ENCODE data around the gene FRK. TPM values are rescaled to one million over a fixed set of nuclear protein-coding genes. Genes with fewer than 3 reads are reported as not detected.
"Not testable (repeated sequence)": the region's sequence is repeated elsewhere in the genome, so short reads cannot be mapped to it uniquely, and the experiment has no call there.

Gene FRK
- polyA plus RNA-seq, 1 donor (not counting 4 experiments of a cell fraction or from before 2014, with no cell fraction given) = 2.4 TPM

- TF ChIP-seq CTCF (optimal IDR thresholded peaks at IDR 0.05 in 1 of 3, IDR thresholded peaks at IDR 0.05 in 1 of 3, conservative IDR thresholded peaks at IDR 0.05 in 1 of 3; ENCODE audit: extremely low read depth in 1 of 3, insufficient read depth in 2 of 3, low read length in 3 of 3) = no peak
- TF ChIP-seq EZH2 (IDR thresholded peaks at IDR 0.05; ENCODE audit: low read length) = no peak
- H3K79me2 ChIP-seq (ENCODE audit: control insufficient read depth, insufficient read depth, low read length) = no peaks in the 10 kb centered on the region
- FAIRE-seq (no peak), DNase-seq (ENCODE audit: low read depth, low spot score) (no peak)
- dilution Hi-C loops (cut with MboI; ENCODE audit: extremely low pct_ligation_motif_present, low sequenced_read_pairs) = no loop called here
- H3K4me2 ChIP-seq (ENCODE audit: control insufficient read depth, extremely low read depth, insufficient read depth, low read depth, low read length) = no peak overlapping the region
- no peaks in the 10 kb centered on the region for H4K20me1 ChIP-seq (ENCODE audit: control insufficient read depth, extremely low read depth, insufficient read depth, low read length)
- H3K27me3 ChIP-seq (ENCODE audit: control insufficient read depth, extremely low read depth, insufficient read depth, low read length) = no peaks in the 10 kb centered on the region
- H3K4me1 ChIP-seq (ENCODE audit: control insufficient read depth, extremely low read depth, insufficient read depth, low read length) = no peaks in the 10 kb centered on the region
- H2AFZ ChIP-seq (ENCODE audit: control insufficient read depth, low read length) = no peak overlapping the region
- no peak overlapping the region for H3K27ac ChIP-seq (ENCODE audit: control insufficient read depth, insufficient read depth, low read length)
- no peak overlapping the region for H3K9ac ChIP-seq (ENCODE audit: control insufficient read depth, extremely low read depth, insufficient read depth, low read length)
- H3K9me3 ChIP-seq (ENCODE audit: control insufficient read depth, low read depth, low read length) = no peaks in the 10 kb centered on the region
- H3K36me3 ChIP-seq (ENCODE audit: control insufficient read depth in 2 of 2, extremely low read depth in 1 of 2, insufficient read depth in 2 of 2, low read length in 2 of 2) = no peaks in the 10 kb centered on the region
- no peak overlapping the region for H3K4me3 ChIP-seq (ENCODE audit: control insufficient read depth in 2 of 3, extremely low read depth in 1 of 3, insufficient read depth in 2 of 3, low read depth in 1 of 3, low read length in 3 of 3)
- no peaks in the 10 kb centered on the region for H3K9me1 ChIP-seq (ENCODE audit: control insufficient read depth, extremely low read depth, insufficient read depth, low read length)
These were observed 114.9 kb downstream of the FRK start for GRCh38 chr6:115945812-115946211.

- Histone ChIP-seq H3K4me1 (ENCODE audit: control insufficient read depth, extremely low read depth, insufficient read depth, low read length) (no peaks in the 10 kb centered on the region), H3K9me1 (ENCODE audit: control insufficient read depth, extremely low read depth, insufficient read depth, low read length) (no peaks in the 10 kb centered on the region), H4K20me1 (ENCODE audit: control insufficient read depth, extremely low read depth, insufficient read depth, low read length) (no peaks in the 10 kb centered on the region), H3K27me3 (ENCODE audit: control insufficient read depth, extremely low read depth, insufficient read depth, low read length) (no peaks in the 10 kb centered on the region), H3K9ac (ENCODE audit: control insufficient read depth, extremely low read depth, insufficient read depth, low read length) (no peak overlapping the region), H3K9me3 (ENCODE audit: control insufficient read depth, low read depth, low read length) (no peaks in the 10 kb centered on the region), H3K79me2 (ENCODE audit: control insufficient read depth, insufficient read depth, low read length) (no peaks in the 10 kb centered on the region), H3K4me2 (ENCODE audit: control insufficient read depth, extremely low read depth, insufficient read depth, low read depth, low read length) (no peak overlapping the region), H3K27ac (ENCODE audit: control insufficient read depth, insufficient read depth, low read length) (no peak overlapping the region), H3K36me3 (ENCODE audit: control insufficient read depth in 2 of 2, extremely low read depth in 1 of 2, insufficient read depth in 2 of 2, low read length in 2 of 2) (no peaks in the 10 kb centered on the region), H2AFZ (ENCODE audit: control insufficient read depth, low read length) (no peak overlapping the region), H3K4me3 (ENCODE audit: control insufficient read depth in 2 of 3, extremely low read depth in 1 of 3, insufficient read depth in 2 of 3, low read depth in 1 of 3, low read length in 3 of 3) (no peak overlapping the region)
- dilution Hi-C loops (cut with MboI; ENCODE audit: extremely low pct_ligation_motif_present, low sequenced_read_pairs) = no loop called here
- TF ChIP-seq CTCF (optimal IDR thresholded peaks at IDR 0.05 in 1 of 3, IDR thresholded peaks at IDR 0.05 in 1 of 3, conservative IDR thresholded peaks at IDR 0.05 in 1 of 3; ENCODE audit: extremely low read depth in 1 of 3, insufficient read depth in 2 of 3, low read length in 3 of 3) = no peak
- TF ChIP-seq EZH2 (IDR thresholded peaks at IDR 0.05; ENCODE audit: low read length) = no peak
- DNase-seq (ENCODE audit: low read depth, low spot score) (no peak), FAIRE-seq (no peak)
These were observed 115.4 kb downstream of the FRK start for GRCh38 chr6:115945306-115945705.

GRCh38 chr6:115944829-115945228 lies 115.9 kb downstream of the FRK start:
- dilution Hi-C loops (cut with MboI; ENCODE audit: extremely low pct_ligation_motif_present, low sequenced_read_pairs); H3K27ac ChIP-seq (ENCODE audit: control insufficient read depth, insufficient read depth, low read length); H3K36me3 ChIP-seq (ENCODE audit: control insufficient read depth in 2 of 2, extremely low read depth in 1 of 2, insufficient read depth in 2 of 2, low read length in 2 of 2); H3K4me2 ChIP-seq (ENCODE audit: control insufficient read depth, extremely low read depth, insufficient read depth, low read depth, low read length); H3K4me3 ChIP-seq (ENCODE audit: control insufficient read depth in 2 of 3, extremely low read depth in 1 of 3, insufficient read depth in 2 of 3, low read depth in 1 of 3, low read length in 3 of 3); H3K27me3 ChIP-seq (ENCODE audit: control insufficient read depth, extremely low read depth, insufficient read depth, low read length); H4K20me1 ChIP-seq (ENCODE audit: control insufficient read depth, extremely low read depth, insufficient read depth, low read length); FAIRE-seq; H3K4me1 ChIP-seq (ENCODE audit: control insufficient read depth, extremely low read depth, insufficient read depth, low read length); H3K9me3 ChIP-seq (ENCODE audit: control insufficient read depth, low read depth, low read length); H3K9me1 ChIP-seq (ENCODE audit: control insufficient read depth, extremely low read depth, insufficient read depth, low read length); DNase-seq (ENCODE audit: low read depth, low spot score); H3K9ac ChIP-seq (ENCODE audit: control insufficient read depth, extremely low read depth, insufficient read depth, low read length); H3K79me2 ChIP-seq (ENCODE audit: control insufficient read depth, insufficient read depth, low read length); H2AFZ ChIP-seq (ENCODE audit: control insufficient read depth, low read length): not testable (repeated sequence)

- H3K4me3 ChIP-seq (ENCODE audit: control insufficient read depth in 2 of 3, extremely low read depth in 1 of 3, insufficient read depth in 2 of 3, low read depth in 1 of 3, low read length in 3 of 3); H3K27me3 ChIP-seq (ENCODE audit: control insufficient read depth, extremely low read depth, insufficient read depth, low read length); H3K9me3 ChIP-seq (ENCODE audit: control insufficient read depth, low read depth, low read length); H3K79me2 ChIP-seq (ENCODE audit: control insufficient read depth, insufficient read depth, low read length); H3K9me1 ChIP-seq (ENCODE audit: control insufficient read depth, extremely low read depth, insufficient read depth, low read length); H3K9ac ChIP-seq (ENCODE audit: control insufficient read depth, extremely low read depth, insufficient read depth, low read length); H2AFZ ChIP-seq (ENCODE audit: control insufficient read depth, low read length); FAIRE-seq; H3K4me2 ChIP-seq (ENCODE audit: control insufficient read depth, extremely low read depth, insufficient read depth, low read depth, low read length); dilution Hi-C loops (cut with MboI; ENCODE audit: extremely low pct_ligation_motif_present, low sequenced_read_pairs); H4K20me1 ChIP-seq (ENCODE audit: control insufficient read depth, extremely low read depth, insufficient read depth, low read length); H3K4me1 ChIP-seq (ENCODE audit: control insufficient read depth, extremely low read depth, insufficient read depth, low read length); DNase-seq (ENCODE audit: low read depth, low spot score); H3K27ac ChIP-seq (ENCODE audit: control insufficient read depth, insufficient read depth, low read length); H3K36me3 ChIP-seq (ENCODE audit: control insufficient read depth in 2 of 2, extremely low read depth in 1 of 2, insufficient read depth in 2 of 2, low read length in 2 of 2): not testable (repeated sequence)
These were observed 123.2 kb downstream of the FRK start for GRCh38 chr6:115937502-115937901.

Measured in keratinocyte (primary cell).